SK-N-SH (cell line): ENCODE data around the gene SRM.
"Not testable (repeated sequence)": the region's sequence is repeated elsewhere in the genome, so short reads cannot be mapped to it uniquely, and the experiment has no call there.

ENCODE experiments used
- EP300 ChIP-seq, 2 experiments: IDR thresholded peaks; 2 replicates each; pipeline versions ENCODE4 v1.4.0 to v1.6.1; 2012; ENCODE audit warnings: borderline replicate concordance in 1 of 2, low read depth in 1 of 2, low read length in 1 of 2
- EZH2phosphoT487 ChIP-seq: fragments of 200-600 bp; sonication (generic); IDR thresholded peaks from 2 replicates; pipeline ENCODE4 v1.6.1; 2017; ENCODE audit warnings: low read depth, mixed run types, mild to moderate bottlenecking, antibody characterized with exemption, moderate library complexity, borderline replicate concordance
- JUND ChIP-seq: IDR thresholded peaks from 2 replicates; pipeline ENCODE4 v1.4.0; 2012
- MXI1 ChIP-seq: IDR thresholded peaks from 2 replicates; pipeline ENCODE4 v1.6.1; 2012; ENCODE audit warnings: mild to moderate bottlenecking, low read depth, low read length, improper control_type of control experiment
- RAD21 ChIP-seq: IDR thresholded peaks from 2 replicates; pipeline ENCODE4 v1.6.1; 2012; ENCODE audit warnings: mild to moderate bottlenecking, low read length
- TAF1 ChIP-seq: IDR thresholded peaks from 2 replicates; pipeline ENCODE4 v1.6.1; 2012; ENCODE audit warnings: low read depth, mild to moderate bottlenecking, low read length, moderate library complexity, borderline replicate concordance
- TCF12 ChIP-seq: IDR thresholded peaks from 2 replicates; pipeline ENCODE4 v1.4.0; 2012
- YY1 ChIP-seq: IDR thresholded peaks from 2 replicates; pipeline ENCODE4 v1.4.0; 2012; ENCODE audit warnings: low read depth, mild to moderate bottlenecking
- TF ChIP-seq, protein P1 (sequence below): fragments of 200-600 bp; sonication (generic); IDR thresholded peaks from 2 replicates; pipeline ENCODE4 v1.6.1; 2017; ENCODE audit warnings: antibody characterized with exemption, mild to moderate bottlenecking, moderate library complexity
- TF ChIP-seq, protein P2 (sequence below): IDR thresholded peaks from 2 replicates; pipeline ENCODE4 v1.4.0; 2012; ENCODE audit warnings: low read depth, borderline replicate concordance

DNA sequence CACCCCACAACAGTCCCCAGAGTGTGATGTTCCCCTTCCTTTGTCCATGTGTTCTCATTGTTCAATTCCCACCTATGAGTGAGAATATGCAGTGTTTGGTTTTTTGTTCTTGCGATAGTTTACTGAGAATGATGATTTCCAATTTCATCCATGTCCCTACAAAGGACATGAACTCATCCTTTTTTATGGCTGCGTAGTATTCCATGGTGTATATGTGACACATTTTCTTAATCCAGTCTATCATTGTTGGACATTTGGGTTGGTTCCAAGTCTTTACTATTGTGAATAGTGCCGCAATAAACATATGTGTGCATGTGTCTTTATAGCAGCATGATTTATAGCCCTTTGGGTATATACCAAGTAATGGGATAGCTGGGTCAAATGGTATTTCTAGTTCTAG lies 24.0 kb upstream of the SRM start:
- TF ChIP-seq, protein P1, sequence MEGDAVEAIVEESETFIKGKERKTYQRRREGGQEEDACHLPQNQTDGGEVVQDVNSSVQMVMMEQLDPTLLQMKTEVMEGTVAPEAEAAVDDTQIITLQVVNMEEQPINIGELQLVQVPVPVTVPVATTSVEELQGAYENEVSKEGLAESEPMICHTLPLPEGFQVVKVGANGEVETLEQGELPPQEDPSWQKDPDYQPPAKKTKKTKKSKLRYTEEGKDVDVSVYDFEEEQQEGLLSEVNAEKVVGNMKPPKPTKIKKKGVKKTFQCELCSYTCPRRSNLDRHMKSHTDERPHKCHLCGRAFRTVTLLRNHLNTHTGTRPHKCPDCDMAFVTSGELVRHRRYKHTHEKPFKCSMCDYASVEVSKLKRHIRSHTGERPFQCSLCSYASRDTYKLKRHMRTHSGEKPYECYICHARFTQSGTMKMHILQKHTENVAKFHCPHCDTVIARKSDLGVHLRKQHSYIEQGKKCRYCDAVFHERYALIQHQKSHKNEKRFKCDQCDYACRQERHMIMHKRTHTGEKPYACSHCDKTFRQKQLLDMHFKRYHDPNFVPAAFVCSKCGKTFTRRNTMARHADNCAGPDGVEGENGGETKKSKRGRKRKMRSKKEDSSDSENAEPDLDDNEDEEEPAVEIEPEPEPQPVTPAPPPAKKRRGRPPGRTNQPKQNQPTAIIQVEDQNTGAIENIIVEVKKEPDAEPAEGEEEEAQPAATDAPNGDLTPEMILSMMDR, result not testable (repeated sequence)
- TF ChIP-seq TAF1; JUND; RAD21; YY1; EZH2phosphoT487; EP300 (IDR thresholded peaks at IDR 0.05; ENCODE audit: borderline replicate concordance in 1 of 2, low read depth in 1 of 2, low read length in 1 of 2); TCF12; MXI1: not testable (repeated sequence)
- TF ChIP-seq, protein P2, sequence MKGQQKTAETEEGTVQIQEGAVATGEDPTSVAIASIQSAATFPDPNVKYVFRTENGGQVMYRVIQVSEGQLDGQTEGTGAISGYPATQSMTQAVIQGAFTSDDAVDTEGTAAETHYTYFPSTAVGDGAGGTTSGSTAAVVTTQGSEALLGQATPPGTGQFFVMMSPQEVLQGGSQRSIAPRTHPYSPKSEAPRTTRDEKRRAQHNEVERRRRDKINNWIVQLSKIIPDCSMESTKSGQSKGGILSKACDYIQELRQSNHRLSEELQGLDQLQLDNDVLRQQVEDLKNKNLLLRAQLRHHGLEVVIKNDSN, result not testable (repeated sequence)
